ENCODE data around the gene MRTFA.
"Not testable (repeated sequence)": the region's sequence is repeated elsewhere in the genome, so short reads cannot be mapped to it uniquely, and the experiment has no call there.

Gene MRTFA

DNA sequence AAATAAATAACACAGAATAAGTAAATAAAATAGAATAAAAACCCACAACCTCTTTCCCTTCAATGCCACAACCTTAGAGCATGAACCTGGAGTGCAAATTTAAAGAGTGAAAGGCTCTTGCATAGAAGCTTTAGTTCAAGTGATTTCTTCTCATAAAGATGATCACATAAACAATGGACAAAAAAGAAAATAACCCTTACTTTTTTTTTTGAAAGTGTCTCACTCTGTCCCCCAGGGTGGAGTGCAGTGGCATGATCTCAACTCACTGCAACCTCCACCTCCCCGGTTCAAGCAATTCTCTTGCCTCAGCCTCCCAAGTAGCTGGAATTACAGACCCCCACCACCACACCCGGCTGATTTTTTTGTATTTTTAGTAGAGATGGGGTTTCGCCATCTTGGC lies 10.7 kb downstream of the MRTFA start:
- not testable (repeated sequence) for DNase-seq

GRCh38 chr22:40625281-40625680 lies 11.2 kb downstream of the MRTFA start:
- DNase-seq, result not testable (repeated sequence)

GRCh38 chr22:40624770-40625169 lies 11.7 kb downstream of the MRTFA start:
- DNase-seq, result no peak

- DNase-seq, result no peak
Measured at GRCh38 chr22:40621309-40622151, 15.0 kb downstream of the MRTFA start.

DNA sequence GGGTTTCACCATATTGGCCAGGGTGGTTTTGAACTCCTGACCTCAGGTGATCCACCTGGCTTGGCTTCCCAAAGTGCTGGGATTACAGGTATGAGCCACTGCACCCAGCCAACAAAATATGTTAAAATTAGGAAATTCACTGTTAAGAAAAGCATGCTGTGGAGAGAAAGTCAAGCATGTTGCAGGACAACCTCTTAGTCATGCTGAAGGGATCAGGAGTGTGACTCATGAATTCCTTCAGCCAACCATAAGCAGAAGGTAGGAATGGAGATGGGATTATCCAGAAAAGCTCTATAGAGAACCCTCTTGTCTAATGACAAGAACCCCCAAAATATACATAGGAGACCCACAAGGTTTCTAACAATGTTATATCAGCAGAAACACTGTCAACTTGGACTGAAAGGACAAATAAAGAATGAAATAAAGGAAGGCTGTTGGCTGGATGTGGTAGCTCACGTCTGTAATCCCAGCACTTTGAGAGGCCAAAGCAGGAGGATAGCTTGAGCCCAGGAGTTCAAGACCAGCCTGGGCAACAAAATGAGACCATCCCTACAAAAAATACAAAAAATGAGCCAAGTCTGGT lies 16.0 kb downstream of the MRTFA start:
- DNase-seq, result no peak

- no peak for DNase-seq
Measured at GRCh38 chr22:40618400-40618799, 18.1 kb downstream of the MRTFA start.

DNA sequence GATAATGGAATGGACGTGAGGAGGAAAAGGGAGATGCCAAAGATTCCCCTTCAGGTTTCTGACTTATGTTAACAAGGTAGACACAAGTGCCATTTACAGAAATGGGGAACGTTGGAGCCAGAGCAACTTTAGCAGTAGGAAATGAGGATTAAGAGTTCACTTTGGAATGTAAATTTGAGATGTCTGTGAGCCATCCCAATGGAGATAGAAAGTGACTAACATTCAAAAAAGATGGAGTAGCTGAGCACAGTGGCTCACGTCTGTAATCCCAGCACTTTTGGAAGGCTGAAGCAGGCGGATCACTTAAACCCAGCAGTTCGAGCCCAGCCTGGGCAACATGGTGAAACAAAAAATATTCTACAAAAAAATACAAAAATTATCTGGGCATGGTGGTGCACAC lies 19.9 kb downstream of the MRTFA start:
- no peak for DNase-seq

- DNase-seq, result no peak
Measured at GRCh38 chr22:40613067-40613466, 23.5 kb downstream of the MRTFA start.

GRCh38 chr22:40612291-40612751 lies 24.2 kb downstream of the MRTFA start:
- no peak for DNase-seq

- no peak for DNase-seq
Measured at GRCh38 chr22:40611606-40612005, 24.9 kb downstream of the MRTFA start.

GRCh38 chr22:40610329-40610850 lies 26.1 kb downstream of the MRTFA start:
- DNase-seq, result no peak

DNA sequence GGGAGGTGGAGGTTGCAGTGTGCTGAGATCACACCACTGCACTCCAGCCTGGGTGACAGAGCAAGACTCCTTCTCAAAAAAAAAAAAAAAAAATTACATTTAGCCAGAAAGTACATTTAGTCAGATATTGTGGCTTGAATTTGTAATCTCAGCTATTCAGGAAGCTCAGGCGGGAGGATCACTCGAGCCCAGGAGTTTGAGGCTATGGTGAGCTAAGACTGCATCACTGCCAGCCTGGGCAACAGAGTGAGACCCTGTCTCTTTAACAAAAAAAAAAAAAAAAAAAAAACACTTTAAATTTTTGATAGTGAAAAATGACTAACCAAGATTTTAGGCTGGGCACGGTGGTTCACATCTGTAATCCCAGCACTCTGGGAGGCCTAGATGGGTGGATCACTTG lies 27.3 kb downstream of the MRTFA start:
- no peak for DNase-seq

GRCh38 chr22:40607506-40607905 lies 29.0 kb downstream of the MRTFA start:
- DNase-seq, result no peak

GRCh38 chr22:40606306-40606705 lies 30.2 kb downstream of the MRTFA start:
- no peak for DNase-seq

- DNase-seq, result no peak
Measured at GRCh38 chr22:40605761-40606160, 30.8 kb downstream of the MRTFA start.

- DNase-seq, result no peak
Measured at GRCh38 chr22:40603088-40603605, 33.4 kb downstream of the MRTFA start.

- DNase-seq, result no peak
Measured at GRCh38 chr22:40602231-40602630, 34.3 kb downstream of the MRTFA start.

DNA sequence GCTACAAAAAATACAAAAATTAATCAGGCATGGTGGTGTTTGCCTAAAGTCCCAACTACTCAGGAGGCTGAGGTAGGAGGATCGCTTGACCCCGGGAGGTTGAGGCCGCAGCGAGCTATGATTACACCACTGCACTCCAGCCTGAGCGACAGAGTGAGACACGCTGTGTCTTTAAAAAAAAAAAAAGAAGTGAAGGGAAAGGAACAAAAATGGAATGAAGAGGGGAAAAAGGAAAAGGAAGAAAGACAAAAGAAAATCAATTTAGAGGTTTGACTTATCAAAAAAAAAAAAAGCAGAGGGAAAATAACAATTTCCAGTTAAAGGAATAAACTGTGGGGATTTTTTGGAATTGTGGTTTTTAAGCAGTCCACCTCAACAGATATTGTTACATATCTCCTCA lies 36.8 kb downstream of the MRTFA start:
- DNase-seq, result no peak

GRCh38 chr22:40598712-40599111 lies 37.8 kb downstream of the MRTFA start:
- not testable (repeated sequence) for DNase-seq

DNA sequence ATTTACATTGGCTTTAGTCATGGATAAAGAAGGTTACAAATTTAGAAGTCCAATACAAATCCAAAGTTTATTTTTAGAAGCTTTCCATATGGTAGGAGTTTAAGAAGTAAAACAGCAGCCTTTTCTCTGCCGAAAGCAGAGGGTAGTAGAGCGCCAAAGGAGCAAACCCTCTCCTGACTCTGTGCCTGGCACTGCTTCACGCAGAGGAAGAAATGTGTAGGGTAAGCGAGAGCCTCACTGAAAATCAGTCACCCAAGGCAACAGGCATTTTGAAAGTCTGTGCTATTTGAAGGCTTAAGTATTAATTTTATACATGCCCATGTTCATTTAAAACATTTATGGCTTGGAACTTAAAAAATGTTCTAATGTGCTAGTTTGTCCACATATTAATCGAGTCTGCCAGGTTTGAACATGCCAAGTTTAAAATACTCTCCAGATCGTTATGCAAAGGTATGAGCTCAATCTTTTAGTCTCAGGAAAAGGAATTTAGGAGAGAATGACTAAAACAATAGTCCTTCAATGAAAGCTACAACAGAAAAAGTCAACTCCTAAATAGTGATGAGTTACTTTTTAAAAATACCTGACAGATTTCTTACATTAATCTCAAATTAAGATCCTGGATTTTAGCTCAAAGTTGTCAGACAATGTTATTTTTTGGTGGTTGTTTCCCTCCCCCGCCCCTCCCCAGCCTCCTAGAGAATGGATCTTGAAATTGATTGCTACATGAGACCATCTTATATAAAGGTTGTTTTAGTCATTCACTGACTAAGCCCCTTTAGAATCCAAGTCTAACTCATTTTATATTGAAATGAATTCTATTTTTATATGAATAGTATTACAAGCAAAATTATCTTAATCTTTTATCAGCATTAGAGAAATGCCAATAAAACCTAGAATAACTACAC lies 38.7 kb downstream of the MRTFA start:
- no peak for DNase-seq

GRCh38 chr22:40595497-40596234 lies 40.9 kb downstream of the MRTFA start:
- DNase-seq, result no peak

GRCh38 chr22:40594924-40595323 lies 41.6 kb downstream of the MRTFA start:
- DNase-seq, result no peak

All from activated CD4-positive, alpha-beta T cell treated with anti-CD3 and anti-CD28 coated beads, Interleukin-2, amount 50 U/mL, for 16 hours (primary cell).